Measurements from ENCODE around the gene FOXL2. TPM values are rescaled to one million over a fixed set of nuclear protein-coding genes. Genes with fewer than 3 reads are reported as not detected.
A peak's percentile ranks its signal among the peaks of the same experiment; 100 is the strongest.
"Not testable (repeated sequence)": the region's sequence is repeated elsewhere in the genome, so short reads cannot be mapped to it uniquely, and the experiment has no call there.

Gene FOXL2
- total and polyA plus RNA-seq, 2 experiments from 2014 or later = not detected

DNA sequence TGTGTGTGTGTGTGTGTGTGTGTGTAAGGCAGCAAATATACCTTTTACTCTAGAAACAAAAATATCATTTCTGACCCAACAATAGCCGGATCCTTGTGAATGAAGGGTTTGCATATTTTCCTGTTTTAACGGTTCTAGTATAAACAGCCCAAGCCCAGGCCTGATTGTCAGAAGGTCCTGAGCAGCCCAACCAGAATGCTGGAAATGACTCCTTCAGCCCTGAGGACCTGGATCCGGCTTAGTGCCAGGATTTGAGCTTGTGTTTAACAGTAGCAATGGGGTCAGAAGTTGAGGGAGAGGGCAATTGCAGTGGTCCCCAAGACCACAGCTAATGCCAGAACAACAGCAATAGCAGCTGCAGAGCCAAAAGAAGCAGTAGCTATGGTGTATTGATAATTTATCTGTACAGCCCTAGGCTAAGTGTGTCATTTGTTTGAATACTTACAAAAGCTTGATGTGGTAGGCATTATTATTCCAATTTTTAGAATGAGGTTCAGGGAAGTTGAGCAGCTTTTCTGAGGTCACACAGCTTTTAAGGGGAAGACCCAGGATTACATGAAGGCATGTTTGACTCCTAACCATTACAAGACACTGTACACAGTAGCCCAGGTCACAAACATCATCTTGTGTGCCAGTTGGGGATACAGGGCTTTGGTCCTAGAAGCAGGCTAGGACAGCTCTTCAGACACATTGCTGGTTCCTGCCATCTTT is 12.8 kb downstream of the FOXL2 start:
- no peak overlapping the region for H2AFZ ChIP-seq
- no peak overlapping the region for H3K4me3 ChIP-seq
- peaks cover 63% of the 10 kb centered on the region for H3K27me3 ChIP-seq
- H3K9me2 ChIP-seq (replicated peaks; ENCODE audit: insufficient read depth) = no peaks in the 10 kb centered on the region
- no peak overlapping the region for H3K27ac ChIP-seq
- peaks cover 7% of the 10 kb centered on the region for H3K4me1 ChIP-seq (ENCODE audit: insufficient read depth)
- DNase-seq (ENCODE audit: low spot score) = no peak
- 67% methylated on average over 3 of the region's 3 CpGs for WGBS (ENCODE audit: low lambda C conversion rate, missing lambda C conversion rate)
- no peaks in the 10 kb centered on the region for H3K36me3 ChIP-seq (replicated peaks; ENCODE audit: insufficient read depth, low read depth)
- H3K4me2 ChIP-seq = no peak overlapping the region
- TF ChIP-seq EZH2 (IDR thresholded peaks at IDR 0.05; ENCODE audit: borderline replicate concordance) = no peak
- no peaks in the 10 kb centered on the region for H3K79me2 ChIP-seq
- H3K9me3 ChIP-seq (ENCODE audit: low read depth) = no peaks in the 10 kb centered on the region
- peaks cover 3% of the 10 kb centered on the region for H4K20me1 ChIP-seq (ENCODE audit: insufficient read depth, poor library complexity, severe bottlenecking)

DNA sequence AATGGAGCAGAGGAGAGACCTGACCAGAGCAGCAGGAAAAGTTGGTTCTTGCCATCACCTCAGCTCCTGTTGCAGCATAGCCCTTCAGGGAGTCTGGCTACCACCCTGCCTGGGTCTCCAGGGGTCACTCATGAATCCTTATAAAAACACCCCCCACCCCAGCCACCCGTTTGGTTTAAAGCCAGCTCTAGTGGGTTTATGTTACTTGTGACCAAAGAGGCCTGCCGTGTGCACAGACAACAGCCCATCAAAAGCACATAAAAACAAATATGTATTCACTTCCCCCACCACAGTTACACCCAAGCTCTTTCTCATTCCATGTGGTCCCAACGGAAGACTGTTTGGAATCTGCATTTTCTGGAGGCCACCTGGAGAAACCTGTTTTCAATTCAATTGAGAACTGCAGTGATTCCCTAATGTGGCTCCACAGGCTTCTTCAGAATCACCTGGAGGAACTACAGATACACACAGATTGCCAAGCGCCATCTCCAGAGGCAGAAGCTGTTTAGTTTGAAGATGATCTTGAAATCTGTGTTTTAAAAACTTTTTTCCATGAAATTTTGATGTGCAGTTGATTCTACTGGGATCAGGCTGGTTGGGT is 13.8 kb downstream of the FOXL2 start:
- H3K9me2 ChIP-seq (replicated peaks; ENCODE audit: insufficient read depth) = no peaks in the 10 kb centered on the region
- no peak for DNase-seq (ENCODE audit: low spot score)
- peaks cover 53% of the 10 kb centered on the region for H3K27me3 ChIP-seq
- H3K36me3 ChIP-seq (replicated peaks; ENCODE audit: insufficient read depth, low read depth) = no peaks in the 10 kb centered on the region
- H4K20me1 ChIP-seq (ENCODE audit: insufficient read depth, poor library complexity, severe bottlenecking) = no peaks in the 10 kb centered on the region
- 46% methylated on average over 4 of the region's 4 CpGs for WGBS (ENCODE audit: low lambda C conversion rate, missing lambda C conversion rate)
- TF ChIP-seq, protein P1, sequence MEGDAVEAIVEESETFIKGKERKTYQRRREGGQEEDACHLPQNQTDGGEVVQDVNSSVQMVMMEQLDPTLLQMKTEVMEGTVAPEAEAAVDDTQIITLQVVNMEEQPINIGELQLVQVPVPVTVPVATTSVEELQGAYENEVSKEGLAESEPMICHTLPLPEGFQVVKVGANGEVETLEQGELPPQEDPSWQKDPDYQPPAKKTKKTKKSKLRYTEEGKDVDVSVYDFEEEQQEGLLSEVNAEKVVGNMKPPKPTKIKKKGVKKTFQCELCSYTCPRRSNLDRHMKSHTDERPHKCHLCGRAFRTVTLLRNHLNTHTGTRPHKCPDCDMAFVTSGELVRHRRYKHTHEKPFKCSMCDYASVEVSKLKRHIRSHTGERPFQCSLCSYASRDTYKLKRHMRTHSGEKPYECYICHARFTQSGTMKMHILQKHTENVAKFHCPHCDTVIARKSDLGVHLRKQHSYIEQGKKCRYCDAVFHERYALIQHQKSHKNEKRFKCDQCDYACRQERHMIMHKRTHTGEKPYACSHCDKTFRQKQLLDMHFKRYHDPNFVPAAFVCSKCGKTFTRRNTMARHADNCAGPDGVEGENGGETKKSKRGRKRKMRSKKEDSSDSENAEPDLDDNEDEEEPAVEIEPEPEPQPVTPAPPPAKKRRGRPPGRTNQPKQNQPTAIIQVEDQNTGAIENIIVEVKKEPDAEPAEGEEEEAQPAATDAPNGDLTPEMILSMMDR (IDR thresholded peaks at IDR 0.05; ENCODE audit: poor library complexity) = no peak
- TF ChIP-seq EZH2 (IDR thresholded peaks at IDR 0.05; ENCODE audit: borderline replicate concordance) (no peak), EZH2phosphoT487 (IDR thresholded peaks at IDR 0.05; ENCODE audit: low read depth, severe bottlenecking, unreplicated experiment) (no peak)
- no peak overlapping the region for H2AFZ ChIP-seq
- no peak overlapping the region for H3K4me3 ChIP-seq
- H3K4me1 ChIP-seq (ENCODE audit: insufficient read depth) = peaks cover 7% of the 10 kb centered on the region
- no peaks in the 10 kb centered on the region for H3K79me2 ChIP-seq
- H3K9me3 ChIP-seq (ENCODE audit: low read depth) = no peaks in the 10 kb centered on the region
- no peak overlapping the region for H3K27ac ChIP-seq
- H3K4me2 ChIP-seq = no peak overlapping the region

DNA sequence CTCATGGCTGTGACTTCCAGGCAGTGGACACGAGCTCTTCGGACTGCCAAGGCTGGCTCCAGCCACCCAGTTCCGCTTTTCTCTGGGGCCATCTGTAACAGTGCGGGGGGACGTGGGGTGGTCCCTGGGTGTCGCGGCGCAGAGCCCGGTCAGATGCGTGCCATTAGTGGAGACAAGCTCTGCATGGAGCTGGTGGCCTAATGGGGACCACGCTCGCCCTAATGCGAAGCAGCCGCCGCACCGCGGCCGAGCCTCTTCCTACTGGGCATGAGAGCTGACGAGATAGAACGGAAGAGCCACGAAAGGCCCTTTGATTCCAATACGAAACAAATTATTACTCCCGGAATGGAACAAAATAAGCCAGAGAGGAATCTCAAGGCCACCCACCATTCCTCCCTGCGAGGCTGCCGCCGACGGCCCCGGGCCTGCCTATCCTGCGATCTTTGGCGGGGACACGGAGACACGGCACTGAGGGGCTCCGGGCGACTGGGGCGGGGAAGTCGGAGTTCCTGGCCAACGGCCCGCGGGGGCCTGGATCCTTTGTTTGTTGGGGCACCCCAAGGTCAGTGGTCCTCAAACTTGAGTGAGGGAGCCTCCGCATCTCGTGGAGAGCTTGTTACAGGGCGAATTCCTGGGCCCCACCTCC is 18.1 kb downstream of the FOXL2 start:
- Histone ChIP-seq H3K4me1 (ENCODE audit: insufficient read depth) (no peaks in the 10 kb centered on the region), H3K9me3 (ENCODE audit: low read depth) (no peaks in the 10 kb centered on the region), H3K27me3 (peaks cover 12% of the 10 kb centered on the region), H3K36me3 (replicated peaks; ENCODE audit: insufficient read depth, low read depth) (no peaks in the 10 kb centered on the region), H3K4me3 (no peak overlapping the region), H3K9me2 (replicated peaks; ENCODE audit: insufficient read depth) (no peaks in the 10 kb centered on the region), H3K27ac (no peak overlapping the region), H3K79me2 (no peaks in the 10 kb centered on the region), H3K4me2 (no peak overlapping the region), H4K20me1 (ENCODE audit: insufficient read depth, poor library complexity, severe bottlenecking) (no peaks in the 10 kb centered on the region), H2AFZ (no peak overlapping the region)
- no peak for DNase-seq (ENCODE audit: low spot score)
- WGBS (ENCODE audit: low lambda C conversion rate, missing lambda C conversion rate) = 94% methylated on average over 42 of the region's 42 CpGs
- TF ChIP-seq EZH2phosphoT487 (IDR thresholded peaks at IDR 0.05; ENCODE audit: low read depth, severe bottlenecking, unreplicated experiment) (no peak), EZH2 (IDR thresholded peaks at IDR 0.05; ENCODE audit: borderline replicate concordance) (no peak)
- TF ChIP-seq, protein P1 (IDR thresholded peaks at IDR 0.05; ENCODE audit: poor library complexity) = no peak

DNA sequence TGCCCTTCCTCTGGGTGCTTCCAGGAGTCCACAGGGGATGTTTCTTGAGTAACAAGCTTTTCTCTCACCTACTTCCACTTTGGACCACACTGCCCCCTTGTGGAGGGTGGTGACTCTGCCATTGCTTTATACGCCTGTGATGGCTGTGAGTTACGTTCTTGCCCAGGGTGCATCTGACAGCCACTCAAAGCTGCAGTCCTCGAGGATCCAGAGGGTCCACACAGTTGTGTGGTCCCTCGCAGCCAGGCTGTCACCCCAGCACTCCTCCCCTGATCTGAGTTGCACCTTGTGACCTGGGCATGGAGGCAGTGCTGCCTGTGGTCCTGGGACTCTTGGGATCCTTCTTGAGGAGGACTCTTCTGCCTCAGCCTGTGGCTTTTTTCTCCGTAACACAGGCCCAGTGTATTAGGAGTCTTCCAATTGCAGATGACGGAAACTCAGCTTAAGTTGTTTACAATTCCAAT is 23.4 kb downstream of the FOXL2 start:
- 26% methylated on average over 6 of the region's 6 CpGs for WGBS (ENCODE audit: low lambda C conversion rate, missing lambda C conversion rate)
- H3K4me2 ChIP-seq = no peak overlapping the region
- H3K36me3 ChIP-seq (replicated peaks; ENCODE audit: insufficient read depth, low read depth) = no peaks in the 10 kb centered on the region
- H3K79me2 ChIP-seq = no peaks in the 10 kb centered on the region
- no peaks in the 10 kb centered on the region for H3K4me1 ChIP-seq (ENCODE audit: insufficient read depth)
- peak; percentile 89 for DNase-seq (ENCODE audit: low spot score)
- no peak overlapping the region for H2AFZ ChIP-seq
- no peaks in the 10 kb centered on the region for H3K9me3 ChIP-seq (ENCODE audit: low read depth)
- no peak for TF ChIP-seq EZH2phosphoT487 (IDR thresholded peaks at IDR 0.05; ENCODE audit: low read depth, severe bottlenecking, unreplicated experiment)
- TF ChIP-seq, protein P1 (IDR thresholded peaks at IDR 0.05; ENCODE audit: poor library complexity) = peak; percentile 71
- no peak for TF ChIP-seq EZH2 (IDR thresholded peaks at IDR 0.05; ENCODE audit: borderline replicate concordance)
- H3K27me3 ChIP-seq = no peaks in the 10 kb centered on the region
- no peaks in the 10 kb centered on the region for H4K20me1 ChIP-seq (ENCODE audit: insufficient read depth, poor library complexity, severe bottlenecking)
- no peaks in the 10 kb centered on the region for H3K9me2 ChIP-seq (replicated peaks; ENCODE audit: insufficient read depth)
- no peak overlapping the region for H3K4me3 ChIP-seq
- no peak overlapping the region for H3K27ac ChIP-seq

DNA sequence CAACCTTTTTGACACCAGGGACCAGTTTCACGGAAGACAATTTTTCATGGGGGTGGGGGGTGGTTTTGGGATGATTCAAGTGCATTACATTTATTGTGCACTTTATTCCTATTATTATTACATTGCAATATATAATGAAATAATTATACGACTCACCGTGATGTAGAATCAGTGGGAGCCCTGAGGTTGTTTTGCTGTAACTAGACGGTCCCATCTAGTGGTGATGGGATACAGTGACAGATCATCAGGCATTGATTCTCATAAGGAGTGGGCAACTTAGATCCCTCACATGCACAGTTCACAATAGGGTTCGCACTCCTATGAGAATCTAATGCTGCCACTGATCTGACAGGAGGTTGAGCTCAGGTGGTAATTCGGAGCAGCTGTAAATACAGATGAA is 24.5 kb downstream of the FOXL2 start:
- not testable (repeated sequence) for H2AFZ ChIP-seq; H3K4me2 ChIP-seq; DNase-seq (ENCODE audit: low spot score); H3K27ac ChIP-seq; H3K27me3 ChIP-seq; H3K79me2 ChIP-seq; H4K20me1 ChIP-seq (ENCODE audit: insufficient read depth, poor library complexity, severe bottlenecking); H3K4me1 ChIP-seq (ENCODE audit: insufficient read depth); H3K9me3 ChIP-seq (ENCODE audit: low read depth); H3K4me3 ChIP-seq; H3K9me2 ChIP-seq (replicated peaks; ENCODE audit: insufficient read depth); H3K36me3 ChIP-seq (replicated peaks; ENCODE audit: insufficient read depth, low read depth)
- WGBS (ENCODE audit: low lambda C conversion rate, missing lambda C conversion rate) = 84% methylated on average over 6 of the region's 6 CpGs
